NT2/D1 (cell line): ENCODE data around the gene KRT6C.

ENCODE experiments used
- DNase-seq: peaks from one replicate; pipeline ENCODE4 v3.0.0-alpha.2; 2011; ENCODE audit warnings: low read depth, low spot score
- H3K27me3 ChIP-seq: 2 replicates; pipeline ENCODE4 v1.6.0; 2011; ENCODE audit warnings: mild to moderate bottlenecking; ENCODE audit not compliant: insufficient read length, insufficient read depth
- H3K36me3 ChIP-seq: 2 replicates; pipeline ENCODE4 v1.6.1; 2011; ENCODE audit warnings: mild to moderate bottlenecking, low read length, mixed read lengths; ENCODE audit not compliant: insufficient read depth, insufficient read length
- H3K4me1 ChIP-seq: 2 replicates; pipeline ENCODE4 v1.5.1; 2011; ENCODE audit not compliant: insufficient read depth, insufficient read length
- H3K4me3 ChIP-seq: 2 replicates; pipeline ENCODE4 v1.5.1; 2011; ENCODE audit warnings: low read depth; ENCODE audit not compliant: insufficient read length
- H3K9ac ChIP-seq: 2 replicates; pipeline ENCODE4 v1.6.0; 2011; ENCODE audit warnings: low read depth; ENCODE audit not compliant: insufficient read length
- H3K9me3 ChIP-seq: 2 replicates; pipeline ENCODE4 v1.5.1; 2011; ENCODE audit warnings: mild to moderate bottlenecking, low read length; ENCODE audit not compliant: insufficient read depth
- SUZ12 ChIP-seq: IDR thresholded peaks from 2 replicates; pipeline ENCODE4 v1.6.1; 2011; ENCODE audit not compliant: insufficient read length, insufficient read depth; ENCODE audit errors: extremely low read depth
- YY1 ChIP-seq: IDR thresholded peaks from 2 replicates; pipeline ENCODE4 v1.6.1; 2011; ENCODE audit not compliant: insufficient read length, insufficient read depth
- ZNF274 ChIP-seq: IDR thresholded peaks from 2 replicates; pipeline ENCODE4 v1.6.1; 2011; ENCODE audit warnings: mild to moderate bottlenecking, low read depth, low read length

KRT6C gene

GRCh38 chr12:52518574-52519386, 45.2 kb upstream of the KRT6C start:
- Histone ChIP-seq H3K4me1 (peaks cover 15% of the 10 kb centered on the region), H3K4me3 (no peak overlapping the region), H3K9me3 (no peaks in the 10 kb centered on the region), H3K9ac (no peak overlapping the region), H3K36me3 (no peaks in the 10 kb centered on the region), H3K27me3 (peaks cover under 1% of the 10 kb centered on the region)
- TF ChIP-seq YY1 (no peak), SUZ12 (no peak), ZNF274 (no peak)
- no peak for DNase-seq

GRCh38 chr12:52517888-52518287, 44.3 kb upstream of the KRT6C start:
- Histone ChIP-seq H3K27me3 (peaks cover 2% of the 10 kb centered on the region), H3K4me1 (peaks cover 12% of the 10 kb centered on the region), H3K4me3 (no peak overlapping the region), H3K36me3 (no peaks in the 10 kb centered on the region), H3K9me3 (no peaks in the 10 kb centered on the region), H3K9ac (no peak overlapping the region)
- TF ChIP-seq YY1, result no peak
- no peak for TF ChIP-seq ZNF274
- TF ChIP-seq SUZ12, result no peak
- DNase-seq, result no peak

DNA sequence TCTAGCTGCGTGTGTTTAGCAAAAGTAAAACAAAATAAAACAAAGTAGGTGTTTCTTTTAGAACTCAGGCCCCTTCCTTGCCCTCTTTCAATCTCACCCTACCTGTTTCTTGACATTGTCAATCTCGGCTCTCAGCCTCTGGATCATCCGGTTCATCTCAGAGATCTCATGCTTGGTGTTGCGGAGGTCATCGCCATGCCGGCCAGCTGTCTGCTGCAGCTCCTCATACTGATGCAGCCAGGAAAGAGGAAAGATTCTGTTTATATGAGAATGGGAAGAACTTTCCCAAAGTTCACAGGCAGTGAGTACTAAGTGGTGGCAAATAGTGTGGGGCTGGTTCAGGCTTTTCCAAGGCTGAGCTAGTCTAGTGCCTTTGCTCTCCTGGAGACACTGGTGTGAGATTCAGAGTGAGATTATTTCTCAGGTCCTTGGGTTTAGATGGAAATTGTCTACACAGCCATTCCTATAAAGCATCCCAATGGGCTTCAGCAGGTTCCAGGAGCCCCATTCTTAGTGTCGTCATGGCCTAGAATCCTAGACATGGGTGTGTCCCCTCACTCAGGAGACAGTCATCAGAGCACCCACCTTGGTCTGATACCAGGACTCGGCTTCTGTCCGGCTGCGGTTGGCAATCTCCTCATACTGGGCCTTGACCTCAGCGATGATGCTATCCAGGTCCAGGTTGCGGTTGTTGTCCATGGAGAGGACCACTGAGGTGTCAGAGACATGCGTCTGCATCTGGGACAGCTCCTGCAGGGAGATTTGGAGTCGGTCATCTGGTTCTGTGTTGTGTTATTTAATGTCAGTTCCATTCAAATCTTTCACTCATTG, 43.6 kb upstream of the KRT6C start:
- Histone ChIP-seq H3K36me3 (no peaks in the 10 kb centered on the region), H3K27me3 (peaks cover 2% of the 10 kb centered on the region), H3K9me3 (no peaks in the 10 kb centered on the region), H3K9ac (no peak overlapping the region), H3K4me1 (peaks cover 6% of the 10 kb centered on the region), H3K4me3 (no peak overlapping the region)
- DNase-seq, result no peak
- no peak for TF ChIP-seq ZNF274
- TF ChIP-seq SUZ12, result no peak
- no peak for TF ChIP-seq YY1

GRCh38 chr12:52515927-52516831, 42.6 kb upstream of the KRT6C start:
- DNase-seq, result no peak
- Histone ChIP-seq H3K9me3 (0 out of 2 replicates have a peak, but pooled peaks cover 2% of the 10 kb centered on the region), H3K9ac (no peak overlapping the region), H3K36me3 (no peaks in the 10 kb centered on the region), H3K27me3 (peaks cover 2% of the 10 kb centered on the region), H3K4me3 (no peak overlapping the region), H3K4me1 (no peaks in the 10 kb centered on the region)
- TF ChIP-seq YY1, result no peak
- no peak for TF ChIP-seq SUZ12
- TF ChIP-seq ZNF274, result no peak

DNA sequence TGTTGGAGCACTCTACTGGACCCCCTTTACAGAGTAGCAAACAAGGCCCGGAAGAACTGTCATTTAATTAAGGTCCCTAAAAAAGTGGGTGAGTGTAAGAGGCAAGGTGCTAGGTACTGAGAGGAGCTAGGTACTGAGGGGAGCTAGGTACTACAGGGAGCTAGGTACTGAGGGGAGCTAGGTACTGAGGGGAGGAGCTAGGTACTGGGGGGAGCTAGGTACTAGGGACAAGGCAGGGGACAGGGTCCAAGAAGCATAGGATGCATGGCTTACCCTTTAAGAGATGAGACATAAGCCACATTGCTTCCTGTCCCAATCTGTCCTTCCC, 41.7 kb upstream of the KRT6C start:
- TF ChIP-seq YY1 (no peak), ZNF274 (no peak), SUZ12 (no peak)
- Histone ChIP-seq H3K9me3 (peaks cover 11% of the 10 kb centered on the region), H3K36me3 (no peaks in the 10 kb centered on the region), H3K9ac (no peak overlapping the region), H3K4me3 (no peak overlapping the region), H3K4me1 (no peaks in the 10 kb centered on the region), H3K27me3 (peaks cover 2% of the 10 kb centered on the region)
- no peak for DNase-seq

- no peak overlapping the region for H3K4me3 ChIP-seq
- H3K27me3 ChIP-seq, result peaks cover 2% of the 10 kb centered on the region
- H3K4me1 ChIP-seq, result no peaks in the 10 kb centered on the region
- DNase-seq, result no peak
- peaks cover 12% of the 10 kb centered on the region for H3K9me3 ChIP-seq
- no peaks in the 10 kb centered on the region for H3K36me3 ChIP-seq
- TF ChIP-seq SUZ12, result no peak
- no peak overlapping the region for H3K9ac ChIP-seq
Measured at GRCh38 chr12:52514471-52515318, 41.1 kb upstream of the KRT6C start.
